OCI-LY3 (cell line): ENCODE results near the gene CYP2U1.

ENCODE experiments used
- CTCF ChIP-seq: fragments of 200-600, 300-600 bp; sonication (generic); IDR thresholded peaks from 2 replicates; pipeline ENCODE4 v1.5.1; 2014; ENCODE audit warnings: antibody characterized with exemption, low read length, low read depth
- EZH2phosphoT487 ChIP-seq: fragments of 200-600 bp; shearing (Covaris generic); IDR thresholded peaks from 2 replicates; pipeline ENCODE4 v1.6.1; 2018; ENCODE audit warnings: antibody characterized with exemption, mixed run types, low read depth

- no peak for TF ChIP-seq CTCF
- no peak for TF ChIP-seq EZH2phosphoT487
These were observed 31.3 kb upstream of the CYP2U1 start for GRCh38 chr4:107900067-107900466.
